ENCODE measurements around the gene MPPED1.

MPPED1 gene

GRCh38 chr22:43393132-43393843 is 18.5 kb upstream of the MPPED1 start:
- no peak for DNase-seq

GRCh38 chr22:43393844-43394474 is 17.9 kb upstream of the MPPED1 start:
- DNase-seq: no peak

- DNase-seq: no peak
Measured at GRCh38 chr22:43395086-43395695, 16.6 kb upstream of the MPPED1 start.

- no peak for DNase-seq
Measured at GRCh38 chr22:43396321-43396933, 15.4 kb upstream of the MPPED1 start.

- DNase-seq: no peak
Measured at GRCh38 chr22:43396934-43397457, 14.8 kb upstream of the MPPED1 start.

- no peak for DNase-seq
Measured at GRCh38 chr22:43397766-43398165, 14.0 kb upstream of the MPPED1 start.

GRCh38 chr22:43398246-43398645 is 13.6 kb upstream of the MPPED1 start:
- DNase-seq: no peak

- DNase-seq: no peak
Measured at GRCh38 chr22:43398910-43399309, 12.9 kb upstream of the MPPED1 start.

- no peak for DNase-seq
Measured at GRCh38 chr22:43399338-43399979, 12.4 kb upstream of the MPPED1 start.

- DNase-seq: no peak
Measured at GRCh38 chr22:43399980-43400358, 11.8 kb upstream of the MPPED1 start.

- no peak for DNase-seq
Measured at GRCh38 chr22:43400449-43400848, 11.4 kb upstream of the MPPED1 start.

- DNase-seq: no peak
Measured at GRCh38 chr22:43401233-43401632, 10.6 kb upstream of the MPPED1 start.

- DNase-seq: no peak
Measured at GRCh38 chr22:43401661-43402060, 10.2 kb upstream of the MPPED1 start.

GRCh38 chr22:43402128-43402527 is 9.7 kb upstream of the MPPED1 start:
- no peak for DNase-seq

- no peak for DNase-seq
Measured at GRCh38 chr22:43404673-43405385, 7.0 kb upstream of the MPPED1 start.

GRCh38 chr22:43406186-43406790 is 5.5 kb upstream of the MPPED1 start:
- no peak for DNase-seq

GRCh38 chr22:43407591-43407990 is 4.2 kb upstream of the MPPED1 start:
- DNase-seq: no peak

- no peak for DNase-seq
Measured at GRCh38 chr22:43408009-43408408, 3.8 kb upstream of the MPPED1 start.

- no peak for DNase-seq
Measured at GRCh38 chr22:43409046-43409445, 2.8 kb upstream of the MPPED1 start.

- DNase-seq: no peak
Measured at GRCh38 chr22:43409800-43410199, 2.0 kb upstream of the MPPED1 start.

- no peak for DNase-seq
Measured at GRCh38 chr22:43411040-43411868, 560 bp upstream of the MPPED1 start.

All from NCI-H524 treated with DMSO at 0.1 percent for 48 hours (cell line).